A549 (cell line): Measurements from ENCODE around the gene MIB2.

ENCODE experiments used
- GATA3 ChIP-seq: IDR thresholded peaks from 2 replicates; pipeline ENCODE4 v1.6.1; 2012; ENCODE audit warnings: borderline replicate concordance
- POLR2A ChIP-seq: IDR thresholded peaks from 2 replicates; pipeline ENCODE4 v1.6.1; 2012; ENCODE audit warnings: mild to moderate bottlenecking, low read length
- RAD21 ChIP-seq, 2 experiments: fragments of >200 bp in 1 of 2; sonication (Bioruptor Twin) in 1 of 2; formaldehyde crosslinking in 1 of 2; IDR thresholded peaks in 1 of 2; conservative IDR thresholded peaks in 1 of 2; 2 replicates in 1 of 2; 3 replicates in 1 of 2; pipeline ENCODE4 v1.6.1; 2012 to 2018; ENCODE audit warnings: inconsistent platforms in 1 of 2
- TF ChIP-seq, protein P1 (sequence below): fragments of >200 bp; sonication (Bioruptor Twin); formaldehyde crosslinking; IDR thresholded peaks from 3 replicates; pipeline ENCODE4 v1.5.1; 2016

DNA sequence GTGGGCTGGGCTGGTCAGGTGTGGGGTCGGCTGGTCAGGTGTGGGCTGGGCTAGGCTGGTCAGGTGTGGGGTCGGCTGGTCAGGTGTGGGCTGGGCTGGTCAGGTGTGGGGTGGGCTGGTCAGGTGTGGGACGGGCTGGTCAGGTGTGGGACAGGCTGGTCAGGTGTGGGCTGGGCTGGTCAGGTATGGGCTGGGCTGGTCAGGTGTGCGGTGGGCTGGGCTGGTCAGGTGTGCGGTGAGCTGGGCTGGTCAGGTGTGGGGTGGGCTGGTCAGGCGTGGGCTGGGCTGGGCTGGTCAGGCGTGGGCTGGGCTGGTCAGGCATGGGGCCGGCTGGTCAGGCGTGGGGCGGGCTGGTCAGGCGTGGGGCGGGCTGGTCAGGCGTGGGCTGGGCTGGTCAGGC lies 9.1 kb upstream of the MIB2 start:
- TF ChIP-seq POLR2A (no peak), GATA3 (no peak), RAD21 (conservative IDR thresholded peaks at IDR 0.05 in 1 of 2, IDR thresholded peaks at IDR 0.05 in 1 of 2) (no peak)
- TF ChIP-seq, protein P1, sequence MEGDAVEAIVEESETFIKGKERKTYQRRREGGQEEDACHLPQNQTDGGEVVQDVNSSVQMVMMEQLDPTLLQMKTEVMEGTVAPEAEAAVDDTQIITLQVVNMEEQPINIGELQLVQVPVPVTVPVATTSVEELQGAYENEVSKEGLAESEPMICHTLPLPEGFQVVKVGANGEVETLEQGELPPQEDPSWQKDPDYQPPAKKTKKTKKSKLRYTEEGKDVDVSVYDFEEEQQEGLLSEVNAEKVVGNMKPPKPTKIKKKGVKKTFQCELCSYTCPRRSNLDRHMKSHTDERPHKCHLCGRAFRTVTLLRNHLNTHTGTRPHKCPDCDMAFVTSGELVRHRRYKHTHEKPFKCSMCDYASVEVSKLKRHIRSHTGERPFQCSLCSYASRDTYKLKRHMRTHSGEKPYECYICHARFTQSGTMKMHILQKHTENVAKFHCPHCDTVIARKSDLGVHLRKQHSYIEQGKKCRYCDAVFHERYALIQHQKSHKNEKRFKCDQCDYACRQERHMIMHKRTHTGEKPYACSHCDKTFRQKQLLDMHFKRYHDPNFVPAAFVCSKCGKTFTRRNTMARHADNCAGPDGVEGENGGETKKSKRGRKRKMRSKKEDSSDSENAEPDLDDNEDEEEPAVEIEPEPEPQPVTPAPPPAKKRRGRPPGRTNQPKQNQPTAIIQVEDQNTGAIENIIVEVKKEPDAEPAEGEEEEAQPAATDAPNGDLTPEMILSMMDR, result no peak
